GM12864 (cell line): ENCODE results near the gene THSD4.

Experiments
- DNase-seq: peaks from one replicate; pipeline ENCODE4 v3.0.0-alpha.2; 2011; ENCODE audit warnings: low read depth
- H3K4me3 ChIP-seq: 2 replicates; pipeline ENCODE4 v1.5.1; 2011; ENCODE audit warnings: mild to moderate bottlenecking, low read depth, low read length, control low read depth
- CTCF ChIP-seq: IDR thresholded peaks from 2 replicates; pipeline ENCODE4 v1.5.1; 2011; ENCODE audit warnings: low read depth, mild to moderate bottlenecking, moderate library complexity, low read length, control low read depth, inconsistent platforms; ENCODE audit errors: missing control alignments

The THSD4 gene

GRCh38 chr15:71547011-71547410 is 431.7 kb downstream of the THSD4 start:
- H3K4me3 ChIP-seq = no peak overlapping the region
- no peak for DNase-seq
- no peak for TF ChIP-seq CTCF

DNA sequence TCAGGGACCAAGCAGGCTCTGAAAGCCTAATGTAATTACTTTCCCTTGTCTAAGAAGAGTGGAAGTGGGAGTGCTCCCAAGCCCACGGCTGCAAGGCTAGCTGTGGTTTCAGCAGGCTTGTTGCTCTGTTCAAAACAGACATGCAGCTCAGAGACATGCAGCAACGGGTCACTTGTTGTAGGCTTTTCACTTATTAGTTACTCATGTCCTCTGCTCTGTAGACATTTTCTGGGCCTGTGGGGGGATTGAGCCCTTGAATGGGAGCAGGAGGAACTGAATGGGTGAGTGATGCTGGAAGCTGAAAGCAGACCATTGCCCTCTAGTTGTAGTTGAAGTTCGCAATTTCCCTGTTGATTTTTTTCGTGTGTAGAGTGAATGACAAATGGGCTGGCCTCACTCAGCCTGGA is 433.1 kb downstream of the THSD4 start:
- TF ChIP-seq CTCF = no peak
- DNase-seq = no peak
- no peak overlapping the region for H3K4me3 ChIP-seq

- DNase-seq = no peak
- no peak for TF ChIP-seq CTCF
- no peak overlapping the region for H3K4me3 ChIP-seq
These were observed 433.8 kb downstream of the THSD4 start for GRCh38 chr15:71549091-71549490.

DNA sequence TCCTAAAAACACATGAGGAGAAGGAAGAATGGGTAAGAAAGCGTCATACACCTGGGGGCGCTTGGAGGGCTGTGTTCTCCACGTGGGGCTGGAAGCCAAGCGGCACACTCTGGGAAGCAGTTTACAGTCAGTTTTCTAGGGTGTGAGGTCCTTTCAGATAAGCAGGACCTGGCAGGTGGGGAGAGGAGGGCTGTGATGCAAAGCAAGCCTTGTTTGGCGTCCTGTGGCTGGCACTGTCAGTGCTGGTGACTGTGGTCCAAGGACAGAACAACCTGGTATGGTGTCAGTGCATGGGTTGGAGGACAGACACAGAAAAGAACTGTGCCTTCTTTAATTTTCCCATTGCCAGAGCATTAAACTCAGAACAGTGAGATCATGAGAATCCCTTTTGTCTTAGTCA is 434.4 kb downstream of the THSD4 start:
- no peak for DNase-seq
- H3K4me3 ChIP-seq = no peak overlapping the region
- TF ChIP-seq CTCF = no peak

- DNase-seq = no peak
- no peak overlapping the region for H3K4me3 ChIP-seq
- TF ChIP-seq CTCF = no peak
These were observed 436.3 kb downstream of the THSD4 start for GRCh38 chr15:71551566-71551965.

DNA sequence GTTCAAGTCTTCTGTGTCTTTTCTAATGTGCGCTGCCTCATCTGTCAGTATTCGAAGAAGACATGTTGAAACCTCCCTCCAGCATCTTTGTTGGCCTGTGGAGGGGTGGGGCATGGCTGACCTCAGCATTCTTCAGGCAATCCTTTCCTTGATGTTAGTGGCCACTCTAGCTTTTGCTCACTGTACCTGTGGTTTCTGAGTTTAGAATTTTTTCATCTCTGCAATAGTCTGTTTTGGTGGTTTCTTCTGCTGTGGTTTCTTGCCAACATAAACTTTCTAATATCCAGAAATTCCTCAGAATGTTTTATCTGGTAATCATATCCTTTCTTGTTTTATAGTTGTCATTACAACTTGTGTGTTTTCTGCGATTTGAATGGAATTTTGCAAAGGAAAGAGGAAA is 443.8 kb downstream of the THSD4 start:
- no peak for DNase-seq
- no peak for TF ChIP-seq CTCF
- no peak overlapping the region for H3K4me3 ChIP-seq

- no peak overlapping the region for H3K4me3 ChIP-seq
- TF ChIP-seq CTCF = no peak
- no peak for DNase-seq
These were observed 444.3 kb downstream of the THSD4 start for GRCh38 chr15:71559616-71560015.
